GM23338 (cell line): ENCODE measurements around the gene BCKDK. TPM values are rescaled to one million over a fixed set of nuclear protein-coding genes. Genes with fewer than 3 reads are reported as not detected.

ENCODE experiments used
- ATAC-seq: fragments of 200-7000 bp; cut with Tn5 transposase; 3 replicates; pipeline ENCODE4 v1.9.1; 2020
- DNase-seq: peaks from one replicate; pipeline ENCODE4 v3.0.0-alpha.2; 2015; ENCODE audit warnings: low spot score
- H2AFZ ChIP-seq: fragments of 200-600 bp; sonication (generic); 2 replicates; pipeline ENCODE4 v1.8.0; 2016; ENCODE audit warnings: antibody characterized with exemption, mild to moderate bottlenecking, moderate library complexity
- H3F3A ChIP-seq: fragments of 200-600 bp; sonication (generic); replicated peaks from 2 replicates; pipeline ENCODE4 v1.8.0; 2017; ENCODE audit warnings: antibody characterized with exemption, mixed run types, low read depth
- H3K27ac ChIP-seq: fragments of 200-600 bp; sonication (generic); 2 replicates; pipeline ENCODE4 v1.6.1; 2016; ENCODE audit warnings: low read depth
- H3K27me3 ChIP-seq: fragments of 200-600 bp; sonication (generic); 2 replicates; pipeline ENCODE4 v1.8.0; 2016; ENCODE audit warnings: mild to moderate bottlenecking, mixed run types, moderate library complexity; ENCODE audit not compliant: insufficient read depth
- H3K36me3 ChIP-seq: fragments of 200-600 bp; sonication (generic); 2 replicates; pipeline ENCODE4 v1.8.0; 2016; ENCODE audit warnings: mild to moderate bottlenecking; ENCODE audit not compliant: insufficient read depth
- H3K4me1 ChIP-seq: fragments of 200-600 bp; sonication (generic); 2 replicates; pipeline ENCODE4 v1.8.0; 2016; ENCODE audit warnings: mild to moderate bottlenecking, moderate library complexity; ENCODE audit not compliant: insufficient read depth
- H3K4me2 ChIP-seq: fragments of 200-600 bp; sonication (generic); 2 replicates; pipeline ENCODE4 v1.7.1; 2017; ENCODE audit warnings: mixed run types
- H3K4me3 ChIP-seq: fragments of 200-600 bp; sonication (generic); 2 replicates; pipeline ENCODE4 v1.6.1; 2016; ENCODE audit warnings: mixed run types
- H3K79me2 ChIP-seq: fragments of 200-600 bp; sonication (generic); replicated peaks from 2 replicates; pipeline ENCODE4 v1.8.0; 2017; ENCODE audit warnings: mild to moderate bottlenecking; ENCODE audit not compliant: insufficient read depth
- H3K9me2 ChIP-seq: fragments of 200-600 bp; sonication (generic); 2 replicates; pipeline ENCODE4 v1.8.0; 2017; ENCODE audit not compliant: insufficient read depth
- H4K20me1 ChIP-seq: fragments of 200-600 bp; sonication (generic); replicated peaks from 2 replicates; pipeline ENCODE4 v1.8.0; 2017; ENCODE audit warnings: mild to moderate bottlenecking; ENCODE audit not compliant: insufficient read depth
- H3K27ac Mint-ChIP-seq: 2 replicates; pipeline ENCODE4 v1.8.0; 2020; ENCODE audit warnings: inconsistent platforms, mild to moderate bottlenecking, moderate library complexity, mixed read lengths
- H3K27me3 Mint-ChIP-seq: 3 replicates; pipeline ENCODE4 v1.8.0; 2022; ENCODE audit warnings: low read depth, mild to moderate bottlenecking, moderate library complexity, mixed read lengths, inconsistent platforms; ENCODE audit not compliant: insufficient read depth, poor library complexity
- H3K36me3 Mint-ChIP-seq: 3 replicates; pipeline ENCODE4 v1.8.0; 2021; ENCODE audit warnings: low read depth, mild to moderate bottlenecking, inconsistent platforms, moderate library complexity, mixed read lengths
- H3K4me1 Mint-ChIP-seq: 3 replicates; pipeline ENCODE4 v1.8.0; 2020; ENCODE audit warnings: mild to moderate bottlenecking, inconsistent platforms, mixed read lengths
- H3K4me3 Mint-ChIP-seq: 3 replicates; pipeline ENCODE4 v1.8.0; 2021; ENCODE audit warnings: moderate library complexity, mild to moderate bottlenecking, inconsistent platforms, mixed read lengths
- H3K9me3 Mint-ChIP-seq: 3 replicates; pipeline ENCODE4 v1.8.0; 2020; ENCODE audit warnings: moderate library complexity, mild to moderate bottlenecking, inconsistent platforms, mixed read lengths
- CREB1 ChIP-seq: fragments of 250-450 bp; sonication (Bioruptor Pico); IDR thresholded peaks from 2 replicates; pipeline ENCODE4 v1.5.0; 2020; ENCODE audit warnings: low read depth, mild to moderate bottlenecking, moderate library complexity
- EZH2 ChIP-seq: fragments of 200-600 bp; sonication (generic); IDR thresholded peaks from one replicate; pipeline ENCODE4 v1.8.0; 2017; ENCODE audit warnings: antibody characterized with exemption, mild to moderate bottlenecking, low read depth; ENCODE audit not compliant: unreplicated experiment
- EZH2phosphoT487 ChIP-seq: fragments of 200-600 bp; sonication (generic); IDR thresholded peaks from one replicate; pipeline ENCODE4 v1.8.1; 2018; ENCODE audit warnings: antibody characterized with exemption; ENCODE audit not compliant: unreplicated experiment
- JUNB ChIP-seq: IDR thresholded peaks from one replicate; pipeline ENCODE4 v1.6.1; 2016; ENCODE audit warnings: antibody characterized with exemption; ENCODE audit not compliant: unreplicated experiment
- NANOG ChIP-seq: IDR thresholded peaks from 2 replicates; pipeline ENCODE4 v1.6.1; 2016; ENCODE audit warnings: antibody characterized with exemption, borderline replicate concordance
- POLR2AphosphoS5 ChIP-seq: IDR thresholded peaks from 2 replicates; pipeline ENCODE4 v1.6.1; 2016; ENCODE audit warnings: antibody characterized with exemption, low read depth
- STAT1 ChIP-seq: IDR thresholded peaks from one replicate; pipeline ENCODE4 v1.6.1; 2016; ENCODE audit warnings: antibody characterized with exemption; ENCODE audit not compliant: unreplicated experiment
- ZNF114 ChIP-seq: fragments of 250-450 bp; sonication (Bioruptor Pico); IDR thresholded peaks from 2 replicates; pipeline ENCODE4 v1.5.0; 2020; ENCODE audit warnings: mild to moderate bottlenecking, moderate library complexity
- ZNF331 ChIP-seq: fragments of 250-450 bp; sonication (Bioruptor Pico); IDR thresholded peaks from 2 replicates; pipeline ENCODE4 v1.5.0; 2020; ENCODE audit warnings: low read depth, mild to moderate bottlenecking, moderate library complexity
- polyA plus RNA-seq: library from polyadenylated mRNA; unstranded; fragments of >200 nt; fragmentation: Nextera tagmentation; extraction: Ambion mirVana; gene quantifications from 2 replicates; pipeline ENCODE4 v1.2.1, GENCODE V29; 2016
- total RNA-seq: library from RNA; depleted of rRNA; stranded (reverse); fragments of >200 nt; shearing (Covaris generic); gene quantifications from 2 replicates; pipeline ENCODE4 v1.2.3, GENCODE V29; 2014
- TF ChIP-seq, protein P1 (sequence below): IDR thresholded peaks from 2 replicates; pipeline ENCODE4 v1.6.1; 2016; ENCODE audit warnings: antibody characterized with exemption
- TF ChIP-seq, protein P2 (sequence below), 2 experiments: fragments of 200-600 bp in 1 of 2; sonication (generic) in 1 of 2; conservative IDR thresholded peaks; 2 replicates each; pipeline versions ENCODE4 v1.5.1 to v1.6.1; 2016 to 2017; ENCODE audit warnings: antibody characterized with exemption in 2 of 2, low read depth in 2 of 2, mild to moderate bottlenecking in 2 of 2, moderate library complexity in 1 of 2
- TF ChIP-seq, protein P3 (sequence below): fragments of 250-450 bp; sonication (Bioruptor Pico); IDR thresholded peaks from 2 replicates; pipeline ENCODE4 v1.5.0; 2020; ENCODE audit warnings: mild to moderate bottlenecking, moderate library complexity
- TF ChIP-seq, protein P4 (sequence below): IDR thresholded peaks from one replicate; pipeline ENCODE4 v1.6.1; 2018; ENCODE audit warnings: antibody characterized with exemption; ENCODE audit not compliant: unreplicated experiment

The BCKDK gene
- total and polyA plus RNA-seq, 2 experiments from 2014 or later, result 36.1 to 58.9 TPM

DNA sequence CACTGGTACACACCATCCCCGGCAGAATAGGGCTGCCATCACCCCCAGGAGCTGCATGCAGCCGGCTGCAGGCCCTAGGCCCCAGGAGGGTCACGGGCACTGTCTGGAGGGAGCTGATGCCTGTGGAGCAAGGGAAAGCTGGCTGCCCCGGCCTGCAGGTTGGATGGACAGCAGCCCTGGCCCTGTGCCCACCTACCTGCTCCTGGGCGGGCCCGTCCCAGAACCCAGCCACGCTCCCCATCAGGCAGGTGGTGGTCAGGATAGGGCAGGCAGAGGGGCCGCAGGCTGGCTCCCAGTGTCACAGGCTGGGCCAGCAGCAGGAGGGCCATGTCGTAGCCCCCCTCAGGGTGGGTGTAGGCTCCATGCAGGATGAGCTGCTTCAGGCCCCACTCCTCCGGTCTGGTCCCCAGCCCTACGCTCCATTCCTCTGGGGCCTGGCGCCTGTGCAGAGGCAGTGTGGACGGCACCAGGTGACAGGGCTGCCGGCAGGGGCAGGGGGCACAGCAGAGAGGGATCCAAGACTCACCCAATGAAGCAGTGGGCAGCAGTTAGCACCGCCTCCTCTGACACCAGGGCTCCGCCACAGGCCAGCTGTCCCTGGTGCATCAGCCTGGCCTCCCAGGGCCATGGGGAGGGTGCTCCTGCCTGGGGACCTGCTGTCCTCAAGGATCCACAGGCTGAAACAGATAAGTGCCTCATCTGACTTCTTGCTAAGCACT, 23.4 kb upstream of the BCKDK start:
- ATAC-seq, result no peak; the same call in 2 of the 3 replicates

More for the DNA sequence above, 23.4 kb upstream of the BCKDK start:
- H3K4me3 ChIP-seq, result no peak overlapping the region
- no peaks in the 10 kb centered on the region for H3F3A ChIP-seq
- no peaks in the 10 kb centered on the region for H3K36me3 ChIP-seq
- TF ChIP-seq ZNF114 (CRISPR knock-in tag), result no peak
- no peak for TF ChIP-seq EZH2
- TF ChIP-seq, protein P1, sequence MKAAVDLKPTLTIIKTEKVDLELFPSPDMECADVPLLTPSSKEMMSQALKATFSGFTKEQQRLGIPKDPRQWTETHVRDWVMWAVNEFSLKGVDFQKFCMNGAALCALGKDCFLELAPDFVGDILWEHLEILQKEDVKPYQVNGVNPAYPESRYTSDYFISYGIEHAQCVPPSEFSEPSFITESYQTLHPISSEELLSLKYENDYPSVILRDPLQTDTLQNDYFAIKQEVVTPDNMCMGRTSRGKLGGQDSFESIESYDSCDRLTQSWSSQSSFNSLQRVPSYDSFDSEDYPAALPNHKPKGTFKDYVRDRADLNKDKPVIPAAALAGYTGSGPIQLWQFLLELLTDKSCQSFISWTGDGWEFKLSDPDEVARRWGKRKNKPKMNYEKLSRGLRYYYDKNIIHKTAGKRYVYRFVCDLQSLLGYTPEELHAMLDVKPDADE, result no peak
- TF ChIP-seq NANOG, result no peak
- no peak for TF ChIP-seq POLR2AphosphoS5
- TF ChIP-seq, protein P2, sequence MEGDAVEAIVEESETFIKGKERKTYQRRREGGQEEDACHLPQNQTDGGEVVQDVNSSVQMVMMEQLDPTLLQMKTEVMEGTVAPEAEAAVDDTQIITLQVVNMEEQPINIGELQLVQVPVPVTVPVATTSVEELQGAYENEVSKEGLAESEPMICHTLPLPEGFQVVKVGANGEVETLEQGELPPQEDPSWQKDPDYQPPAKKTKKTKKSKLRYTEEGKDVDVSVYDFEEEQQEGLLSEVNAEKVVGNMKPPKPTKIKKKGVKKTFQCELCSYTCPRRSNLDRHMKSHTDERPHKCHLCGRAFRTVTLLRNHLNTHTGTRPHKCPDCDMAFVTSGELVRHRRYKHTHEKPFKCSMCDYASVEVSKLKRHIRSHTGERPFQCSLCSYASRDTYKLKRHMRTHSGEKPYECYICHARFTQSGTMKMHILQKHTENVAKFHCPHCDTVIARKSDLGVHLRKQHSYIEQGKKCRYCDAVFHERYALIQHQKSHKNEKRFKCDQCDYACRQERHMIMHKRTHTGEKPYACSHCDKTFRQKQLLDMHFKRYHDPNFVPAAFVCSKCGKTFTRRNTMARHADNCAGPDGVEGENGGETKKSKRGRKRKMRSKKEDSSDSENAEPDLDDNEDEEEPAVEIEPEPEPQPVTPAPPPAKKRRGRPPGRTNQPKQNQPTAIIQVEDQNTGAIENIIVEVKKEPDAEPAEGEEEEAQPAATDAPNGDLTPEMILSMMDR (conservative IDR thresholded peaks at IDR 0.05; ENCODE audit: low read depth in 2 of 2), result no peak
- TF ChIP-seq, protein P3, sequence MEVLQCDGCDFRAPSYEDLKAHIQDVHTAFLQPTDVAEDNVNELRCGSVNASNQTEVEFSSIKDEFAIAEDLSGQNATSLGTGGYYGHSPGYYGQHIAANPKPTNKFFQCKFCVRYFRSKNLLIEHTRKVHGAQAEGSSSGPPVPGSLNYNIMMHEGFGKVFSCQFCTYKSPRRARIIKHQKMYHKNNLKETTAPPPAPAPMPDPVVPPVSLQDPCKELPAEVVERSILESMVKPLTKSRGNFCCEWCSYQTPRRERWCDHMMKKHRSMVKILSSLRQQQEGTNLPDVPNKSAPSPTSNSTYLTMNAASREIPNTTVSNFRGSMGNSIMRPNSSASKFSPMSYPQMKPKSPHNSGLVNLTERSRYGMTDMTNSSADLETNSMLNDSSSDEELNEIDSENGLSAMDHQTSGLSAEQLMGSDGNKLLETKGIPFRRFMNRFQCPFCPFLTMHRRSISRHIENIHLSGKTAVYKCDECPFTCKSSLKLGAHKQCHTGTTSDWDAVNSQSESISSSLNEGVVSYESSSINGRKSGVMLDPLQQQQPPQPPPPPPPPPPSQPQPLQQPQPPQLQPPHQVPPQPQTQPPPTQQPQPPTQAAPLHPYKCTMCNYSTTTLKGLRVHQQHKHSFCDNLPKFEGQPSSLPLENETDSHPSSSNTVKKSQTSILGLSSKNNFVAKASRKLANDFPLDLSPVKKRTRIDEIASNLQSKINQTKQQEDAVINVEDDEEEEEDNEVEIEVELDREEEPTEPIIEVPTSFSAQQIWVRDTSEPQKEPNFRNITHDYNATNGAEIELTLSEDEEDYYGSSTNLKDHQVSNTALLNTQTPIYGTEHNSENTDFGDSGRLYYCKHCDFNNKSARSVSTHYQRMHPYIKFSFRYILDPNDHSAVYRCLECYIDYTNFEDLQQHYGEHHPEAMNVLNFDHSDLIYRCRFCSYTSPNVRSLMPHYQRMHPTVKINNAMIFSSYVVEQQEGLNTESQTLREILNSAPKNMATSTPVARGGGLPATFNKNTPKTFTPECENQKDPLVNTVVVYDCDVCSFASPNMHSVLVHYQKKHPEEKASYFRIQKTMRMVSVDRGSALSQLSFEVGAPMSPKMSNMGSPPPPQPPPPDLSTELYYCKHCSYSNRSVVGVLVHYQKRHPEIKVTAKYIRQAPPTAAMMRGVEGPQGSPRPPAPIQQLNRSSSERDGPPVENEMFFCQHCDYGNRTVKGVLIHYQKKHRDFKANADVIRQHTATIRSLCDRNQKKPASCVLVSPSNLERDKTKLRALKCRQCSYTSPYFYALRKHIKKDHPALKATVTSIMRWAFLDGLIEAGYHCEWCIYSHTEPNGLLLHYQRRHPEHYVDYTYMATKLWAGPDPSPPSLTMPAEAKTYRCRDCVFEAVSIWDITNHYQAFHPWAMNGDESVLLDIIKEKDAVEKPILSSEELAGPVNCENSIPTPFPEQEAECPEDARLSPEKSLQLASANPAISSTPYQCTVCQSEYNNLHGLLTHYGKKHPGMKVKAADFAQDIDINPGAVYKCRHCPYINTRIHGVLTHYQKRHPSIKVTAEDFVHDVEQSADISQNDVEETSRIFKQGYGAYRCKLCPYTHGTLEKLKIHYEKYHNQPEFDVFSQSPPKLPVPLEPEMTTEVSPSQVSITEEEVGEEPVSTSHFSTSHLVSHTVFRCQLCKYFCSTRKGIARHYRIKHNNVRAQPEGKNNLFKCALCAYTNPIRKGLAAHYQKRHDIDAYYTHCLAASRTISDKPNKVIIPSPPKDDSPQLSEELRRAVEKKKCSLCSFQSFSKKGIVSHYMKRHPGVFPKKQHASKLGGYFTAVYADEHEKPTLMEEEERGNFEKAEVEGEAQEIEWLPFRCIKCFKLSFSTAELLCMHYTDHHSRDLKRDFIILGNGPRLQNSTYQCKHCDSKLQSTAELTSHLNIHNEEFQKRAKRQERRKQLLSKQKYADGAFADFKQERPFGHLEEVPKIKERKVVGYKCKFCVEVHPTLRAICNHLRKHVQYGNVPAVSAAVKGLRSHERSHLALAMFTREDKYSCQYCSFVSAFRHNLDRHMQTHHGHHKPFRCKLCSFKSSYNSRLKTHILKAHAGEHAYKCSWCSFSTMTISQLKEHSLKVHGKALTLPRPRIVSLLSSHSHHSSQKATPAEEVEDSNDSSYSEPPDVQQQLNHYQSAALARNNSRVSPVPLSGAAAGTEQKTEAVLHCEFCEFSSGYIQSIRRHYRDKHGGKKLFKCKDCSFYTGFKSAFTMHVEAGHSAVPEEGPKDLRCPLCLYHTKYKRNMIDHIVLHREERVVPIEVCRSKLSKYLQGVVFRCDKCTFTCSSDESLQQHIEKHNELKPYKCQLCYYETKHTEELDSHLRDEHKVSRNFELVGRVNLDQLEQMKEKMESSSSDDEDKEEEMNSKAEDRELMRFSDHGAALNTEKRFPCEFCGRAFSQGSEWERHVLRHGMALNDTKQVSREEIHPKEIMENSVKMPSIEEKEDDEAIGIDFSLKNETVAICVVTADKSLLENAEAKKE (CRISPR knock-in tag), result no peak
- no peak for TF ChIP-seq JUNB
- TF ChIP-seq CREB1, result no peak
- no peak for TF ChIP-seq ZNF331 (CRISPR knock-in tag)
- TF ChIP-seq STAT1, result no peak
- TF ChIP-seq, protein P4, sequence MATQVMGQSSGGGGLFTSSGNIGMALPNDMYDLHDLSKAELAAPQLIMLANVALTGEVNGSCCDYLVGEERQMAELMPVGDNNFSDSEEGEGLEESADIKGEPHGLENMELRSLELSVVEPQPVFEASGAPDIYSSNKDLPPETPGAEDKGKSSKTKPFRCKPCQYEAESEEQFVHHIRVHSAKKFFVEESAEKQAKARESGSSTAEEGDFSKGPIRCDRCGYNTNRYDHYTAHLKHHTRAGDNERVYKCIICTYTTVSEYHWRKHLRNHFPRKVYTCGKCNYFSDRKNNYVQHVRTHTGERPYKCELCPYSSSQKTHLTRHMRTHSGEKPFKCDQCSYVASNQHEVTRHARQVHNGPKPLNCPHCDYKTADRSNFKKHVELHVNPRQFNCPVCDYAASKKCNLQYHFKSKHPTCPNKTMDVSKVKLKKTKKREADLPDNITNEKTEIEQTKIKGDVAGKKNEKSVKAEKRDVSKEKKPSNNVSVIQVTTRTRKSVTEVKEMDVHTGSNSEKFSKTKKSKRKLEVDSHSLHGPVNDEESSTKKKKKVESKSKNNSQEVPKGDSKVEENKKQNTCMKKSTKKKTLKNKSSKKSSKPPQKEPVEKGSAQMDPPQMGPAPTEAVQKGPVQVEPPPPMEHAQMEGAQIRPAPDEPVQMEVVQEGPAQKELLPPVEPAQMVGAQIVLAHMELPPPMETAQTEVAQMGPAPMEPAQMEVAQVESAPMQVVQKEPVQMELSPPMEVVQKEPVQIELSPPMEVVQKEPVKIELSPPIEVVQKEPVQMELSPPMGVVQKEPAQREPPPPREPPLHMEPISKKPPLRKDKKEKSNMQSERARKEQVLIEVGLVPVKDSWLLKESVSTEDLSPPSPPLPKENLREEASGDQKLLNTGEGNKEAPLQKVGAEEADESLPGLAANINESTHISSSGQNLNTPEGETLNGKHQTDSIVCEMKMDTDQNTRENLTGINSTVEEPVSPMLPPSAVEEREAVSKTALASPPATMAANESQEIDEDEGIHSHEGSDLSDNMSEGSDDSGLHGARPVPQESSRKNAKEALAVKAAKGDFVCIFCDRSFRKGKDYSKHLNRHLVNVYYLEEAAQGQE, result no peak
- no peak for TF ChIP-seq EZH2phosphoT487
- H3K9me2 ChIP-seq, result no peaks in the 10 kb centered on the region
- no peak overlapping the region for H3K27ac ChIP-seq
- H3K9me3 Mint-ChIP-seq, result no peaks in the 10 kb centered on the region
- no peaks in the 10 kb centered on the region for H3K79me2 ChIP-seq
- no peak overlapping the region for H2AFZ ChIP-seq
- H4K20me1 ChIP-seq, result no peaks in the 10 kb centered on the region; the same call in 1 of the 2 replicates
- no peaks in the 10 kb centered on the region for H3K4me1 ChIP-seq
- H3K27me3 ChIP-seq, result no peaks in the 10 kb centered on the region
- no peak overlapping the region for H3K4me3 Mint-ChIP-seq
- peaks cover 5% of the 10 kb centered on the region; the same call in 1 of the 3 replicates for H3K4me1 Mint-ChIP-seq
- H3K27me3 Mint-ChIP-seq, result peaks cover 14% of the 10 kb centered on the region
- no peak overlapping the region for H3K27ac Mint-ChIP-seq
- H3K36me3 Mint-ChIP-seq, result peaks cover 25% of the 10 kb centered on the region
- H3K4me2 ChIP-seq, result no peak overlapping the region
- DNase-seq, result no peak
